Panc1 (cell line): Measurements from ENCODE around the gene ANKRD65.
"Not testable (repeated sequence)": the region's sequence is repeated elsewhere in the genome, so short reads cannot be mapped to it uniquely, and the experiment has no call there.

ENCODE experiments used
- POLR2AphosphoS5 ChIP-seq: IDR thresholded peaks from 2 replicates; pipeline ENCODE4 v1.6.1; 2012; ENCODE audit warnings: mild to moderate bottlenecking, low read depth, low read length, moderate library complexity
- REST ChIP-seq, 2 experiments: IDR thresholded peaks; 2 replicates each; pipeline ENCODE4 v1.6.1; 2011 to 2012; ENCODE audit warnings: low read depth in 2 of 2, control low read depth in 1 of 2, low read length in 1 of 2, mild to moderate bottlenecking in 1 of 2, moderate library complexity in 1 of 2; ENCODE audit not compliant: insufficient read depth in 1 of 2
- SIN3A ChIP-seq: IDR thresholded peaks from 2 replicates; pipeline ENCODE4 v1.6.1; 2012; ENCODE audit warnings: low read depth, mild to moderate bottlenecking, low read length, moderate library complexity, borderline replicate concordance; ENCODE audit not compliant: insufficient read depth
- TF ChIP-seq, protein P1 (sequence below): fragments of 450-650 bp; IDR thresholded peaks from 2 replicates; pipeline ENCODE4 v1.5.1; 2017; ENCODE audit warnings: mild to moderate bottlenecking

DNA sequence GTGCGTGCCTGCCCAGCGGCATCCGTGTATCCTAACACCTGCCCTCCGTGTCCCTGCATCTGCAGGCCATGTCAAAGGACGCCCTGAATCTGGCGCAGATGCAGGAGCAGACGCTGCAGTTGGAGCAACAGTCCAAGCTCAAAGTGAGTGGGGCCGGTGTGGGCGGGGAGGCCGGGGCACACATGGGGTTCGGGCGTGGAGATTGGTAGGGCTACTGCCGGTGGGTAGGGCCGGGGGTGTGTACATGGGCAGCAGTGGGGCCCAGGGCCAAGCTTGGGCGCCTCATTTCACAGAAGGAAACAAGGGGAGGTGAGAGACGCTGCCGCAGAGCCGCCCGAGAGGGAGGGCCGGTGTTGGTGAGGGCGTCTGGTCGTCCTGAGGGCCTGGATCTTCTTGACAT lies 29.5 kb upstream of the ANKRD65 start:
- TF ChIP-seq, protein P1, sequence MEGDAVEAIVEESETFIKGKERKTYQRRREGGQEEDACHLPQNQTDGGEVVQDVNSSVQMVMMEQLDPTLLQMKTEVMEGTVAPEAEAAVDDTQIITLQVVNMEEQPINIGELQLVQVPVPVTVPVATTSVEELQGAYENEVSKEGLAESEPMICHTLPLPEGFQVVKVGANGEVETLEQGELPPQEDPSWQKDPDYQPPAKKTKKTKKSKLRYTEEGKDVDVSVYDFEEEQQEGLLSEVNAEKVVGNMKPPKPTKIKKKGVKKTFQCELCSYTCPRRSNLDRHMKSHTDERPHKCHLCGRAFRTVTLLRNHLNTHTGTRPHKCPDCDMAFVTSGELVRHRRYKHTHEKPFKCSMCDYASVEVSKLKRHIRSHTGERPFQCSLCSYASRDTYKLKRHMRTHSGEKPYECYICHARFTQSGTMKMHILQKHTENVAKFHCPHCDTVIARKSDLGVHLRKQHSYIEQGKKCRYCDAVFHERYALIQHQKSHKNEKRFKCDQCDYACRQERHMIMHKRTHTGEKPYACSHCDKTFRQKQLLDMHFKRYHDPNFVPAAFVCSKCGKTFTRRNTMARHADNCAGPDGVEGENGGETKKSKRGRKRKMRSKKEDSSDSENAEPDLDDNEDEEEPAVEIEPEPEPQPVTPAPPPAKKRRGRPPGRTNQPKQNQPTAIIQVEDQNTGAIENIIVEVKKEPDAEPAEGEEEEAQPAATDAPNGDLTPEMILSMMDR, result not testable (repeated sequence)
- TF ChIP-seq POLR2AphosphoS5; REST (IDR thresholded peaks at IDR 0.05; ENCODE audit: insufficient read depth in 1 of 2, low read depth in 2 of 2, low read length in 1 of 2); SIN3A: not testable (repeated sequence)
